Measurements from ENCODE around the gene CCDC88A. TPM values are rescaled to one million over a fixed set of nuclear protein-coding genes. Genes with fewer than 3 reads are reported as not detected.
"Not testable (repeated sequence)": the region's sequence is repeated elsewhere in the genome, so short reads cannot be mapped to it uniquely, and the experiment has no call there.

CCDC88A gene
- total RNA-seq, 1 donor from 2014 or later = 51.0 TPM

DNA sequence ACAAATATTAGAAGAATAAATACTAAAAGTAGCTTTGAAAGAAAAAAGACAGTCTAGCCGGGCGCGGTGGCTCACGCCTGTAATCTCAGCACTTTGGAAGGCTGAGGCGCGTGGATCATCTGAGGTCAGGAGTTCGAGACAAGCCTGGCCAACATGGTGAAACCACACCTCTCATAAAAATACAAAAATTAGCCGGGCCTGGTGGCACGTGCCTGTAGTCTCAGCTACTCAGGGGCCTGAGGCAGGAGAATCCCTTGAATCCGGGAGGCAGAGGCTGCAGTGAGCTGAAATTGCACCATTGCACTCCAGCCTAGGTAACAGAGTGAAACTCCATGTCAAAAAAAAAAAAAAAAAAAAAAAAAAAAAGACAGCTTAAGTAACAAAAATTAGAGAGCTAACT lies 34.1 kb downstream of the CCDC88A start:
- DNase-seq (ENCODE audit: low spot score) = not testable (repeated sequence)

DNA sequence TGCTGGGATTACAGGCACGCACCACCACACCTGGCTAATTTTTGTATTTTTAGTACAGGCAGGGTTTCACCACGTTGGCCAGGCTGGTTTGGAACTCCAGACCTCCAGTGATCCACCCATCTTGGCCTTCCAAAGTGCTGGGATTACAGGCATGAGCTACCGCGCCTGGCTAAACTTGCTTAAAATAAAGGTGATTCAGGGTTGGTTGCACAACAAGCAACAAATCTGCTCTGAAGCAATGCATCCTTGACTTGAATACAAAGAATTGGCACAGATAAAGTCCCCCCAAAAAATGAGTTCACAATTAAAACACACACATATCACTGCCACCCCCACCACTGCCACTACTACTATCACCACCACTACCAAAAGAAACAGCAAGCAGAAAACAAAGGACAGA lies 34.9 kb downstream of the CCDC88A start:
- DNase-seq (ENCODE audit: low spot score) = no peak

DNA sequence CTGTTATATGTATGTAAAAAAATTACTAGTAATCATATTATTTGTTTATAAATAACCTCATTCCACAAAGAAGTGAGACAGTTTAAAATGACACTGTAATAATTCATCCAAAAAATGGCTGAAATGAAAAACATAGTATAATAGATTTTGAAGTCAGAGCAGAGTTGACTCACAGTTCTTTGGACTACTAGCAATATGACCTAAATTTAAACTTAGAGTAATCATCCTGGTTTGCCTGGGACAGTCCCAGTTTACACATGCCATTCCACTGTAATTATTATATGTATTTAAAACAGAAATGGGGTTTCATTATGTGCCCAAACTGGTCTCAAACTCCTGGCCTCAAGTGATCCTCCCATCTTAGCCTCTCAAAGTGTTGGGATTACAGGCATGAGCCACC lies 48.3 kb downstream of the CCDC88A start:
- no peak for DNase-seq (ENCODE audit: low spot score)

DNA sequence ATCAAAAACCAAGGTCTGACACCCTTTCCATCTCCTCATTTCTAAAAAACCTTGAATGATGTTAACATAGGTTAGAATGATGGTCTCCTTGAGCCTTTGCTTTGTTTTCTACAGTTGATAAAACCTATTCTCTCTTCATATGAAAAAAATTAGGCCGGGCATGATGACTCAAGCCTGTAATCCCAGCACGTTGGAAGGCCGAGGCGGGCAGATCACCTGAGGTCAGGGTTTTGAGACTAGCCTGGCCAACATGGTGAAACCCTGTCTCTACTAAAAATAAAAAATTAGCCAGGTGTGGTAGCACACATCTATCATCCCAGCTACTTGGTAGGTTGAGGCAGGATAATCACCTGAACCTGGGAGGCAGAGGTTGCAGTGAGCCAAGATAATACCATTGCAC lies 49.4 kb downstream of the CCDC88A start:
- DNase-seq (ENCODE audit: low spot score) = no peak

GRCh38 chr2:55365303-55365702 lies 54.4 kb downstream of the CCDC88A start:
- no peak for DNase-seq (ENCODE audit: low spot score)

DNA sequence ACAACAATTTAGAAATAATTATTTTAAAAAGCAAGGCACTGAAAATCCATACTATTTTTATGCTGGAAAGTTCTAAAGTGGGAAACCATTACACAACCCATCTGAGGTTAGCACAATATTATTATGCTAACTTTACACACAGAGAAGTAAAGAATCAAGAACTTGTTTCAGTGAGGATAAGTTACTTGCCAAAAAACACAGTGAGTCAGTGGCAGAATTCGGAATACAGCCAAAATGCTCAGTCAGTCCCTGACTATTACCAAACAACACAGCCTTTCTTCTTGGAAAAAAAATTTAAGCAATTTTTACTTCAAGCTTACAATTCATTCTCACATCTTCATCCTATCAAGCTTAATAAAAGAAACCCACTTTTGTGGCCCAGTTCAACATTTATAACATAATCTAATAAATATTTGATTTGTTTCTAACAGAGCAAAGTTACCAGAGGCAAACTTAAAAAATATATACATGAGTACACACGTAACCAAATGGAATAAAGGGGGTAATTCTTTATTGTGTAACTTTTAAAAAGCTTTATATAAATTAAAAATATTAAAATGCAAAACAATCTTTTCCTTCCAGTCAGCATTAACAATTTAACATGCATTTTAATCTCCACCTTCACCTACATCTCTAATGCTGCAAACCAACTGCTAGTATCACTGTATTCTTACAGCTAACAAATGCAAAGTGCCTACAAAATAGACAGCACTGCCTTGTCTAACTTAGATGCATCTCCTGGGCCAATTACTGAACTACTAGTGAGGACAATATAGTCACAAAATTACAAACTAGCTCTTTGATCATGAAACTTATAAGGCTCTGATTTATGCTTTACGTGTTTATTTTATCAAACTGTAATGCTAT lies 55.2 kb downstream of the CCDC88A start:
- DNase-seq (ENCODE audit: low spot score) = peak; percentile 69

- no peak for DNase-seq (ENCODE audit: low spot score)
Measured at GRCh38 chr2:55363636-55364035, 56.0 kb downstream of the CCDC88A start.

DNA sequence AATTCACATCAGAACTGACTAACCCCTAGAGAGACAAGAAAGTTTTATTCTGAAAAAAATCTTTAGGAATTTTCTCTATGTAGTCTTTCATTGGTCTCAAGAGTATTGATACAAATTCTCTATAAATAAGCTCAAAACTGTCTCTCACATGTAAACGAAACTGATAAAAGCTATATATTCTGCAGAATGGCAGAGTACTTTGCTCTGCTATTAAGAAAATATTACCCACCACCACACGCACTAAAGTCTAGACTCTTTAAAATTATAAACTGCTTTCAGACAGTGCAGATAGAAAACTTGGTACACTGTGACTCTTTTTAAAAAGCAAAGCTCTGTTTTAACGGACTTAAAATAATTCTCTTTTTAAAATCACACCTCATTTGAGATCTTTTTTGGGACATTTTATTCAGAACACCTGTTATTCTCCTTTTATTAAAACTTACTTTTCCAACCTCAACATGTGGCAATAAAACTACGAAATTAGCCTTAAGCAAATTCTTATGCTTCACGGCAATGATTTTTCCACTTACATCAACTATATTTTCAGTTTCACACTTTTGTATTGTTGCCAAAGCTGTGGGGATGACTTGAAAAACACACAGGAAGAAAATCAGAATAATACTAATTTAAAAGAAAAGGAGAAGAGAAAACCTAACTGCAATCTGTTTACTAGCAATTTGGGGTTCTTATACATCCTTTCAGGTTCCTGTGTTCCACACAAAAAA lies 58.0 kb downstream of the CCDC88A start:
- no peak for DNase-seq (ENCODE audit: low spot score)

GRCh38 chr2:55358451-55358850 lies 61.2 kb downstream of the CCDC88A start:
- DNase-seq (ENCODE audit: low spot score) = no peak

DNA sequence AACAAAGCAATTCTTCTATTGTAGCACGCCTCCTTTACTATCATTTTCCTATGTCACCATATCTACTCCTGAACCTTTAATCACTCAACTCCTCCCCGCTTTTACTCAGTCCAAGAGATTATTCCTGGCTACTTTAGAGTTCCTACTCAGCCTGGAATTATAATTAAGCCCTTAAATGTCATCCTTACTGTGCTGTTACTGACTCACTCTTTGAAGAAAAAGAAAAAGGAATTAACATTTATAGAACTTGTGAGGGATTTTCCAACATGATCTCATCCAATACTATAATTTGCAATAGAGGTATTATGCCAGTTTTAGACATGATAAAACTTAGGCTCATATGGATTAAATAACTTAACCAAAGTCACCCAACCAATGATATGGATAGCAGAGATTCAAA lies 61.7 kb downstream of the CCDC88A start:
- no peak for DNase-seq (ENCODE audit: low spot score)

GRCh38 chr2:55357164-55357563 lies 62.5 kb downstream of the CCDC88A start:
- DNase-seq (ENCODE audit: low spot score) = no peak

- DNase-seq (ENCODE audit: low spot score) = not testable (repeated sequence)
Measured at GRCh38 chr2:55356136-55356535, 63.5 kb downstream of the CCDC88A start.

- DNase-seq (ENCODE audit: low spot score) = no peak
Measured at GRCh38 chr2:55355451-55355850, 64.2 kb downstream of the CCDC88A start.

DNA sequence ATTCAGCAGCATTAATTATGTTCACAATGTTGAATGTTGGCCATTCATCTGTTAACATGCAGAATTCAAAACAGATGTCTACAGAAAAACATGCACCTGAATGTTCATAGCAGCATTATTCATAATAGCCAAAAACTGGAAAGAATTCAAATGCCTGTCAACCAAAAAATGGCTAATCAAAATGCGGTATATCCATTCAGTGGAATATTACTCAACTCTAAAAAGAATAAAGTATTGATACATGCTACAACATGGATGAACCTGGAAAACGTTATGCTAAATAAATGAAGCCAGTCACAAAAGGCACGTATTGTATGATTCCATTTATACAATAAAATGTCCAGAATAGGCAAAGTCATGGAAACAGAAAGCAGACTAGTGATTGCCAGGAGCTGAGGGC lies 68.0 kb downstream of the CCDC88A start:
- DNase-seq (ENCODE audit: low spot score) = no peak

GRCh38 chr2:55345064-55345463 lies 74.6 kb downstream of the CCDC88A start:
- DNase-seq (ENCODE audit: low spot score) = no peak

DNA sequence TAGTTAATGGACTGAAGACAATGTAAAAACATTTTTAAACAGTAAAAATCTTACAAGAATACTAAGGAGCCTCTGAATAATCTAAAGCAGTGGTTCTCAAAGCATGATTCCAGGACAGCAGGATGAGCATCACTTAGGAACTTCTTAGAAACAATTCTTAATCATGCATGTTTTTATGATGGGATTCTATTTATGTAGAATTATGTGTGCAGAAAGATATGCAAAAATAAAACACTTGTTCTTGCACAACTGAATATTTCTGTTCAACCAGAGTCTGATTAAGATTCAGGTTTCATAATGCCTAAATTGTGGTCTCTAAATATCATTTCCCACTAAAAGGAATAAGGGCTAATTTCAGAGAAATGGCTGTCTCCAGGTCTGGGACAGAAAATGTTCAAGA lies 81.4 kb downstream of the CCDC88A start:
- DNase-seq (ENCODE audit: low spot score) = no peak

- no peak for DNase-seq (ENCODE audit: low spot score)
Measured at GRCh38 chr2:55334728-55335127, 84.9 kb downstream of the CCDC88A start.

- no peak for DNase-seq (ENCODE audit: low spot score)
Measured at GRCh38 chr2:55330541-55331297, 88.9 kb downstream of the CCDC88A start.

- no peak for DNase-seq (ENCODE audit: low spot score)
Measured at GRCh38 chr2:55327470-55328230, 92.0 kb downstream of the CCDC88A start.

- DNase-seq (ENCODE audit: low spot score) = no peak
Measured at GRCh38 chr2:55314985-55315384, 104.7 kb downstream of the CCDC88A start.

- no peak for DNase-seq (ENCODE audit: low spot score)
Measured at GRCh38 chr2:55311444-55311870, 108.2 kb downstream of the CCDC88A start.

DNA sequence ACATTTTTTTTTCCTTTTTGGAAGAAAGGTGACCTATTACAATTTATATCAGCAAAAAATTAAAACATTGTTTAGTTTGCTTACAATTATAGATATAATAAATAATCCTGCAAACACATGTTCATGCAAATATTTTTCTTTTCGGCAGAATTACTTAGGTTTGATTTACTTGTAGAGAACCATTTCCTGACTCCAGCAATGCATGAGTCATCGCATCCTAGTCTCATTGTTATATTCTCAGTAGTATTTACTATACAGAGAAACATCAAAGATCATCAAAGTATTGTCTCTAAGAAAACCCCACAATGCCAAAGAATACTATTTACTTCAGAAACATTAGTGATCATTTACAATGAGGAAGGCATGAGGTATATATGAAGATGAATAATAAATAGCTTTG lies 110.2 kb downstream of the CCDC88A start:
- DNase-seq (ENCODE audit: low spot score) = no peak

All from ureter (tissue), 1 donor.